ENCODE results near the gene ALG6. TPM values are rescaled to one million over a fixed set of nuclear protein-coding genes. Genes with fewer than 3 reads are reported as not detected.

ALG6 gene
- total RNA-seq, 6 donors from 2014 or later: 1.00 to 15.7 (median 9.3) TPM

DNA sequence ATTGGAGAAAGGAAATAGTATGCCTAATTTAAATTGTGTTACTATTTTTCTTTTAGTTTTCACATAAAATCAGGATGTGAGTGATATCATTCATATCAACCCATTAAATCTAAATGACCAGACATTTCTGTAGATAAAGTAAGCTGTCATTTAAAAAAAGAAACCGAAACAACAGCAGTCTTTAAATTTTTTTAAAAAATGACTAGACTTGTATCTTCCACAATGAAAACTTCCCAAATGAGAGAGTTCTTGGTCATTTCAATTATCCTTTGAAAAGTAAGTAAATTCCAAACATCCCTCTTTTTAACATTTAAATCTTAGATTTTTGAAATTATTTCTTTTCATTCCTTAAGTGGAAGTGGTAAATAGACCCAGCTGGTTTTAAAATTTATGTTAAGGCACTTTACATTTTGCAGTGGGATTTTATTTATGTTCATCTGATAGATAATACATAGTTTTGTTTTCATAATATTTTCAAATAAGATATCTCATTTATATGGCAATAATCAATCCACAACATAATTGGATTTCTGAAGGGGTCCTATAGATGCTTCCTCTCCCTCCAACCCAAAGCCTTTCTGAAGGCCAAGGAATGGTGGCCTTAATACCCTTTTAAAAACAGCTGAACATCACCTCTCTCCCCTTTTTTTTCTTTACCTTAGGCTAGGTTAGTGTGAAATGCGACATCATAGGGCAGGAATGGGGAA is 42.0 kb upstream of the ALG6 start:
- Histone ChIP-seq H3K27ac (no peak overlapping the region), H3K9me3 (no peaks in the 10 kb centered on the region), H3K4me3 (no peak overlapping the region), H3K36me3 (no peaks in the 10 kb centered on the region), H3K27me3 (peaks cover 3 to 96% (median 57%) of the 10 kb centered on the region in 4 donors), H3K4me1 (peaks cover 31 to 52% (median 39%) of the 10 kb centered on the region in 4 donors)
- ATAC-seq (ENCODE audit: low FRiP score in 2 of 2): no peak
- WGBS, 2 donors: 11 to 12% methylated on average over 2 of the region's 2 CpGs
- DNase-seq: no peak
- TF ChIP-seq POLR2AphosphoS5 (IDR thresholded peaks at IDR 0.05) (no peak), EP300 (IDR thresholded peaks at IDR 0.05) (no peak), POLR2A (IDR thresholded peaks at IDR 0.05) (no peak)
- TF ChIP-seq, protein P1, sequence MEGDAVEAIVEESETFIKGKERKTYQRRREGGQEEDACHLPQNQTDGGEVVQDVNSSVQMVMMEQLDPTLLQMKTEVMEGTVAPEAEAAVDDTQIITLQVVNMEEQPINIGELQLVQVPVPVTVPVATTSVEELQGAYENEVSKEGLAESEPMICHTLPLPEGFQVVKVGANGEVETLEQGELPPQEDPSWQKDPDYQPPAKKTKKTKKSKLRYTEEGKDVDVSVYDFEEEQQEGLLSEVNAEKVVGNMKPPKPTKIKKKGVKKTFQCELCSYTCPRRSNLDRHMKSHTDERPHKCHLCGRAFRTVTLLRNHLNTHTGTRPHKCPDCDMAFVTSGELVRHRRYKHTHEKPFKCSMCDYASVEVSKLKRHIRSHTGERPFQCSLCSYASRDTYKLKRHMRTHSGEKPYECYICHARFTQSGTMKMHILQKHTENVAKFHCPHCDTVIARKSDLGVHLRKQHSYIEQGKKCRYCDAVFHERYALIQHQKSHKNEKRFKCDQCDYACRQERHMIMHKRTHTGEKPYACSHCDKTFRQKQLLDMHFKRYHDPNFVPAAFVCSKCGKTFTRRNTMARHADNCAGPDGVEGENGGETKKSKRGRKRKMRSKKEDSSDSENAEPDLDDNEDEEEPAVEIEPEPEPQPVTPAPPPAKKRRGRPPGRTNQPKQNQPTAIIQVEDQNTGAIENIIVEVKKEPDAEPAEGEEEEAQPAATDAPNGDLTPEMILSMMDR (IDR thresholded peaks at IDR 0.05): no peak

DNA sequence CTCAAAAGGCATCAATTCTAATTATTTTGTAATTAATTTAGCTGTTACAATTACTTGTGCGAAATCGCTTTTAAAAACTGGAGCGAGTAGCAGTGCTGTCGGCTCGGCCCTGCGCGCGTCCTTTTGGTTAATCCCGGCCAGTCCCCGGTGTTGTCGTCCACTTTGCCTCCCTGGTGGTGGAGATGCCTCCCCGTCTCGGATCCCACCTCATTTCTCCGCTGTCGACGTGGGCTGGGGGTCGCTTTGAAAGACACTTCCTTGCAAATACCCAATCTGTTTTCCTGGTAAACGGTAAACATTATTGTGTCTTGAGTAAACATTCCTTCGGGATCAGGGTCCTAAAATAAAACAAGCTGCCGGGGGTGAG is 41.3 kb upstream of the ALG6 start:
- Histone ChIP-seq H3K4me1 (peaks cover 31 to 47% (median 39%) of the 10 kb centered on the region in 4 donors), H3K4me3 (no peak overlapping the region), H3K27me3 (peaks cover 3 to 94% (median 56%) of the 10 kb centered on the region in 4 donors), H3K9me3 (no peaks in the 10 kb centered on the region), H3K27ac (no peak overlapping the region), H3K36me3 (no peaks in the 10 kb centered on the region)
- WGBS, 2 donors: 11 to 15% methylated on average over 20 of the region's 20 CpGs
- no peak for ATAC-seq (ENCODE audit: low FRiP score in 2 of 2)
- no peak for DNase-seq
- TF ChIP-seq, protein P1 (IDR thresholded peaks at IDR 0.05): no peak
- TF ChIP-seq POLR2AphosphoS5 (IDR thresholded peaks at IDR 0.05) (no peak), EP300 (IDR thresholded peaks at IDR 0.05) (no peak), POLR2A (IDR thresholded peaks at IDR 0.05) (no peak)

DNA sequence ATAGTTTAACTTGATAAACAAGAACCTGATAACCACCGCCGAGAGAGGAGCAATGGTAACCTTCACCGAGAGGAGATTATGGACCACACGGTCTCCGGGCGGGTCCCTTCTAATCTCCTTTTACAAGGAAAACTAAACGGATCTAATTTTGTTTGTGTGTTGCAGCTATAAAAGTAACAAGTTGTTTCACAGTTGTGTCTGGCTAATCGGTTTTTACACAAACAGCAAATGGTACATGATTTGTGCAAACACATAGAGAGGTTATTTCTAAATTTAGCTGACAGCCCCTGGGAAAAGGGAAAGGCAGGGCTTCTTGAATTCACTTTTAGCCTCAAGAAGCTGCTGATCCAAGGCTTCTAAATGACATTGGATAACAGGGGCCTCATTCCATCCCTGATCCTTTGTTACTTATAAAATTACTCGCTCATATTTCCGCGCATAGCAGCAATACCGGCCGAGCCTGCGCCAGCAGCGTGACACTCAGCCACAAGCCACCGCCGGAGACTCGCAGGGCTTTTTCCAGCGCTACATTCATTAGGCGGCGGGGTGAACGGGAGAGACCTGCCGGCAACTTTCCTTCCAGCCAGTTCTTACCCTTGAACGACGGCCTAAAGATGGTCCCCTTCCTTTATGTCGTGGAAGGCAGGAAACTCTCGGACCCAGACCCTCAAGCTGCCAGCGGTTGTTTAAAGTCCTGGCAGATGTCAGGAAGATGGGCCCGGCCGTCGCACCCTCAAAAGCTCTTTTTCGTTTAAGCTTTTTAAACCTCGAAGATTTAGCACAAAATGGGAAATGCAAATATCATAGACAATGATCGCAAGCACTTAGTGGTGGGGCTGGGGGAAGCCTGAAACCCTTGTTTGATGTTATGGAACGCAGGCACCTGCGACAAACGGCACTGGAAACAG is 40.7 kb upstream of the ALG6 start:
- WGBS, 2 donors: 12 to 13% methylated on average over 36 of the region's 37 CpGs
- no peak for ATAC-seq (ENCODE audit: low FRiP score in 2 of 2)
- peaks cover 3 to 91% (median 51%) of the 10 kb centered on the region in 4 donors for H3K27me3 ChIP-seq

DNA sequence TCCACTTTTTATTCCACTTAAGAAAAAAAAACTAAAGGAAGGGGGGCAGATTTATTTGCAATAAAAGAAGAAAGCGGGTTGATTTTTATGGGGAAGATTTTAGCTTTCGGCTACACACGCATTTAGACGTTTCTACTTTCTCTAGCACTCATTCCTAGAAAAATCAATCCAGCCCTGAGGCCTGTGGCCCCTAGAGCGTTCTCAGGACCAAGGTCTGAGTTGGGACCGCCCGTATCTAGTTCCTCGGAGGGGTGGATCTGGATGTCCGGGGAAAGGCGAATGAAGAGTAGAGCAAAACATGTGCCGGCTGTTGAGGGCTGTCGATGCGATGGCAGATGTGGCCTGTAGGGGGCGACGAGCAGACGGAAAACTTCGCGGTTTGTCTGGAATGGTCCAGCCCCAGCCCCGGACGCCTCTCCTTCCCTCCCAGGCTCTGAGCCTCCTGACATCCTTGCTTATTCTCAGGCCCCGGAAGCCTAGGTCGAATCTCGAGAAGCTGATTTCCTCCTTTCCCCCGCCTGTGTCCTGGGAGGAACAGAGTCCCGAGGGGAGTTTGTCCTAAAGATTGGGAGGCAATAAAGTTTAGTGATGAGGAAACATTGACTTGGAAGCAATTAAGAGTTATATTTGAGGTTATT is 39.9 kb upstream of the ALG6 start:
- DNase-seq (peak; percentile 51 to 60), ATAC-seq (ENCODE audit: low FRiP score in 2 of 2) (peak; percentile 72 to 84)
- H3K9me3 ChIP-seq: no peaks in the 10 kb centered on the region
- TF ChIP-seq, protein P1 (IDR thresholded peaks at IDR 0.05): peak; percentile 54 to 75 (median 64)
- TF ChIP-seq EP300 (IDR thresholded peaks at IDR 0.05): no peak
- H3K36me3 ChIP-seq: no peaks in the 10 kb centered on the region
- H3K4me1 ChIP-seq: peaks cover 23 to 33% (median 28%) of the 10 kb centered on the region in 4 donors
- H3K4me3 ChIP-seq: no peak overlapping the region
- H3K27me3 ChIP-seq: peaks cover 2 to 87% (median 45%) of the 10 kb centered on the region in 4 donors
- 9 to 14% methylated on average over 18 to 25 of the region's 25 CpGs for WGBS, 2 donors
- H3K27ac ChIP-seq: no peak overlapping the region

More for the DNA sequence above, 40.7 kb upstream of the ALG6 start:
- no peak overlapping the region for H3K27ac ChIP-seq
- no peaks in the 10 kb centered on the region for H3K9me3 ChIP-seq
- DNase-seq: no peak
- peaks cover 29 to 41% (median 36%) of the 10 kb centered on the region in 4 donors for H3K4me1 ChIP-seq
- H3K36me3 ChIP-seq: no peaks in the 10 kb centered on the region
- H3K4me3 ChIP-seq: no peak overlapping the region
- TF ChIP-seq POLR2AphosphoS5 (IDR thresholded peaks at IDR 0.05) (no peak), EP300 (IDR thresholded peaks at IDR 0.05) (no peak), POLR2A (IDR thresholded peaks at IDR 0.05) (no peak)
- TF ChIP-seq, protein P1 (IDR thresholded peaks at IDR 0.05): no peak
